GM12878 (cell line): Measurements from ENCODE around the gene VEGFA. TPM values are rescaled to one million over a fixed set of nuclear protein-coding genes. Genes with fewer than 3 reads are reported as not detected.

ENCODE experiments used
- EED ChIP-seq: sonication (generic); IDR thresholded peaks from 2 replicates; pipeline ENCODE4 v1.6.1; 2016; ENCODE audit warnings: antibody characterized with exemption, low read depth
- GATAD2B ChIP-seq: fragments of 450-650 bp; conservative IDR thresholded peaks from 2 replicates; pipeline ENCODE4 v1.6.1; 2017; ENCODE audit warnings: low read depth, mild to moderate bottlenecking, moderate library complexity
- IRF5 ChIP-seq: fragments of 450-650 bp; IDR thresholded peaks from 2 replicates; pipeline ENCODE4 v1.6.1; 2017; ENCODE audit warnings: borderline replicate concordance
- NFXL1 ChIP-seq: fragments of 450-650 bp; IDR thresholded peaks from 2 replicates; pipeline ENCODE4 v1.6.1; 2017; ENCODE audit warnings: antibody characterized with exemption, mild to moderate bottlenecking, borderline replicate concordance
- POLR2AphosphoS5 ChIP-seq: IDR thresholded peaks from 2 replicates; pipeline ENCODE4 v1.6.1; 2011; ENCODE audit warnings: mild to moderate bottlenecking, low read length, inconsistent platforms
- PRDM15 ChIP-seq: fragments of 450-650 bp; formaldehyde crosslinking; IDR thresholded peaks from 2 replicates; pipeline ENCODE4 v1.4.0; 2020; ENCODE audit warnings: mild to moderate bottlenecking, moderate library complexity
- RBBP5 ChIP-seq: fragments of 200-600 bp; sonication (generic); conservative IDR thresholded peaks from 2 replicates; pipeline ENCODE4 v1.6.1; 2016
- ZNF274 ChIP-seq: IDR thresholded peaks from one replicate; pipeline ENCODE4 v1.8.0; 2011; ENCODE audit not compliant: insufficient read length, insufficient read depth
- polyA plus RNA-seq, 11 experiments: library from polyadenylated mRNA; depleted of rRNA in 4 of 11; unstranded in 6 of 11; stranded (reverse) in 5 of 11; fragments of >200 nt; fragmentation: Nextera tagmentation in 4 of 11; fragmentation: Illumina TruSeq in 1 of 11; extraction: Ambion mirVana in 4 of 11; extraction: Trizol in 1 of 11; gene quantifications; 1 replicate in 1 of 11; 2 replicates in 10 of 11; pipeline versions ENCODE4 v1.2.1 to v1.2.3, GENCODE V29; 2011 to 2016; ENCODE audit warnings: inconsistent platforms in 2 of 11, missing spikeins in 2 of 11, low read depth in 1 of 11
- total RNA-seq, 4 experiments: library from RNA; depleted of rRNA in 3 of 4; stranded (reverse); fragments of >200 nt in 3 of 4; fragmentation: Illumina TruSeq in 1 of 4; extraction: Trizol in 1 of 4; gene quantifications; 2 replicates each; pipeline versions ENCODE4 v1.2.1 to v1.2.3, GENCODE V29; 2013 to 2021

VEGFA gene
- total and polyA plus RNA-seq, 10 of the 15 experiments (the other 5 are each of a cell fraction or from before 2014, with no cell fraction given): 0.96 to 140 (median 16.9) TPM

GRCh38 chr6:43780293-43780692, 10.3 kb downstream of the VEGFA start (continued):
- TF ChIP-seq PRDM15 (CRISPR knock-in tag): no peak
- TF ChIP-seq RBBP5: no peak
- TF ChIP-seq EED: no peak
- no peak for TF ChIP-seq POLR2AphosphoS5
- TF ChIP-seq IRF5: no peak
- TF ChIP-seq NFXL1: no peak
- no peak for TF ChIP-seq ZNF274
- TF ChIP-seq GATAD2B: no peak
